Subcutaneous abdominal adipose tissue (tissue), 5 donors: ENCODE results near the gene SKA3.
"Not testable (repeated sequence)": the region's sequence is repeated elsewhere in the genome, so short reads cannot be mapped to it uniquely, and the experiment has no call there.

ENCODE experiments used
- H3K27ac ChIP-seq: one replicate; pipeline ENCODE4 v1.7.0; 2013; ENCODE audit warnings: low read depth, mild to moderate bottlenecking, inconsistent platforms, low read length, moderate library complexity
- H3K27me3 ChIP-seq, 5 donors: one replicate each; pipeline ENCODE4 v1.7.0; 2013; ENCODE audit warnings: low read length in 5 of 5, inconsistent platforms in 1 of 5; ENCODE audit not compliant: control insufficient read depth in 5 of 5, insufficient read depth in 4 of 5
- H3K36me3 ChIP-seq, 5 donors: one replicate each; pipeline ENCODE4 v1.7.0; 2013; ENCODE audit warnings: low read length in 5 of 5; ENCODE audit not compliant: control insufficient read depth in 5 of 5, insufficient read depth in 5 of 5
- H3K4me1 ChIP-seq, 5 donors: one replicate each; pipeline ENCODE4 v1.7.0; 2013; ENCODE audit warnings: low read length in 5 of 5, mild to moderate bottlenecking in 3 of 5, moderate library complexity in 1 of 5; ENCODE audit not compliant: control insufficient read depth in 5 of 5, insufficient read depth in 5 of 5
- H3K4me3 ChIP-seq, 5 donors: one replicate each; pipeline ENCODE4 v1.7.0; 2013; ENCODE audit warnings: low read length in 5 of 5, low read depth in 1 of 5
- H3K9ac ChIP-seq, 5 donors: one replicate each; pipeline ENCODE4 v1.7.0; 2013; ENCODE audit warnings: low read length in 5 of 5, mild to moderate bottlenecking in 4 of 5, moderate library complexity in 3 of 5
- H3K9me3 ChIP-seq, 5 donors: one replicate each; pipeline ENCODE4 v1.7.0; 2013; ENCODE audit warnings: low read length in 5 of 5; ENCODE audit not compliant: control insufficient read depth in 5 of 5
- donor health status: healthy.
- donor health status: healthy.
- donor health status: healthy.
- donor health status: healthy.
- donor health status: healthy.

The SKA3 gene

DNA sequence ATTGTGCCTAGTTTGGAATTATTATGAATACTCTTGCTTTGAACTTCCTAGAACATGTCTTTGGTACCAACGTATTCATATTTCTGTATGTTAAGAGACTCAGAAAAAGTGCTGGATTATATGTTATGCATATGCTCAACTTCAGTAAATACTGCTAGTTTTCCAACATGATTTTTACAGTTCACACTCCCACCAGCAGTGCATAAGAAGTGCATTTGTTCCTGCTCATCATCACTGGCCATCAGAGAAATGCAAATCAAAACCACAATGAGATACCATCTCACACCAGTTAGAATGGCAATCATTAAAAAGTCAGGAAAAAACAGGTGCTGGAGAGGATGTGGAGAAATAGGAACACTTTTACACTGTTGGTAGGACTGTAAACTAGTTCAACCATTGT is 2.6 kb downstream of the SKA3 start:
- H3K36me3 ChIP-seq, H3K4me3 ChIP-seq, H3K27me3 ChIP-seq, H3K9me3 ChIP-seq, H3K9ac ChIP-seq, H3K27ac ChIP-seq: not testable (repeated sequence)
- peaks cover 0 to 21% (median 15%) of the 10 kb centered on the region in 5 donors for H3K4me1 ChIP-seq

DNA sequence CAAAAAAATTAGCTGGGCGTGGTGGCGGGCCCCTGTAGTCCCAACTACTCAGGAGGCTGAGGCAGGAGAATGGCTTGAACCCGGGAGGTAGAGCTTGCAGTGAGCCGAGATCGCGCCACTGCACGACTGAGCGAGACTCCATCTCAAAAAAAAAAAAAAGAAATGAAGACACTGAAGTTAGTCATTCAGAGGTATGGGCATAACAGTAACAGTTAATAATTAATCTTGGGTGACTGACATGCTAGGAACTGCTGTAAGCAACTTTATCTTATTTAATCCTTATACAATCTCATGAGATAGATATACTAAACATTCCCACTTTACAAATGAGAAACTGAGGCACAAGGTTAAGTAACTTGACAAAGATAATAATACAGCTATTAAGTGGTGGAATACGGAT is 4.9 kb downstream of the SKA3 start:
- Histone ChIP-seq H3K9me3 (no peaks in the 10 kb centered on the region), H3K36me3 (no peaks in the 10 kb centered on the region), H3K27ac (no peak overlapping the region), H3K4me1 (peaks cover 0 to 8% (median 6%) of the 10 kb centered on the region in 5 donors), H3K9ac (no peak overlapping the region), H3K4me3 (no peak overlapping the region), H3K27me3 (no peaks in the 10 kb centered on the region)

DNA sequence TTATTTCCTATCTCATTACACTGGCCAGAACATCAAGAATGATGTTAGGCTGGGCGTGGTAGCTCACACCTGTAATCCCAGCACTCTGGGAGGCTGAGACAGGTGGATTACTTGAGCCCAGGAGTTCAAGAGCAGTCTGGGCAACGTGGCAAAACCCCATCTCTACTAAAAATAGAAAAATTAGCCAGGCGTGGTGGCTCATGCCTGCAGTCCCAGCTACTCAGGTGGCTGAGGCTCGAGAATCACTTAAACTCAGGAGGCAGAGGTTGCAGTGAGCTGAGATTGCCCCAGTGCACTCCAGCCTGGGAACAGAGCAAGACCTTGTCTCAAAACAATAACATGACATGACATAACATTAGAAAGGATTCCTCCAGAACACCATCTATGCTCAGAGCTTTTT is 10.7 kb downstream of the SKA3 start:
- not testable (repeated sequence) for H3K36me3 ChIP-seq, H3K9ac ChIP-seq, H3K9me3 ChIP-seq, H3K27me3 ChIP-seq, H3K27ac ChIP-seq, H3K4me1 ChIP-seq, H3K4me3 ChIP-seq

DNA sequence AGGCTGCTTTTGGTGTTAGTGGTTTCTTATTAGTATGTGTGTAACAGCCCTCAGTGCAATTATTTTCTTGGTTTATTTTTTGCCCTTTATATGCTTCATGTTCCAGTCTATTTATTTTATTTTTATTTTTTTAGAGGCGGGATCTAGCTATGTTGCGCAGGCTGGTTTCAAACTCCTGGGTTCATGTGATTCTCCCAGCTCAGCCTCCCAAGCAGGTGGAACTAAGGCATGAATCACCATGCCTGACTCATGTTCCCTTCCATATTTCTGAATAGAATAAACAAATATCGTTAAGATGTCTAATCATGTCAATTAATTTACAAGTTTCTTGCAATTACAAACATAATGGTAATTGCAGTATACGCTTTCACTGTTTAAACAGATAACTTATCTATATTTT is 11.7 kb downstream of the SKA3 start:
- no peaks in the 10 kb centered on the region for H3K36me3 ChIP-seq
- H3K27me3 ChIP-seq, result no peaks in the 10 kb centered on the region
- no peak overlapping the region for H3K27ac ChIP-seq
- H3K4me1 ChIP-seq, result no peaks in the 10 kb centered on the region
- H3K9me3 ChIP-seq, result no peaks in the 10 kb centered on the region
- H3K4me3 ChIP-seq, result no peak overlapping the region
- no peak overlapping the region for H3K9ac ChIP-seq

DNA sequence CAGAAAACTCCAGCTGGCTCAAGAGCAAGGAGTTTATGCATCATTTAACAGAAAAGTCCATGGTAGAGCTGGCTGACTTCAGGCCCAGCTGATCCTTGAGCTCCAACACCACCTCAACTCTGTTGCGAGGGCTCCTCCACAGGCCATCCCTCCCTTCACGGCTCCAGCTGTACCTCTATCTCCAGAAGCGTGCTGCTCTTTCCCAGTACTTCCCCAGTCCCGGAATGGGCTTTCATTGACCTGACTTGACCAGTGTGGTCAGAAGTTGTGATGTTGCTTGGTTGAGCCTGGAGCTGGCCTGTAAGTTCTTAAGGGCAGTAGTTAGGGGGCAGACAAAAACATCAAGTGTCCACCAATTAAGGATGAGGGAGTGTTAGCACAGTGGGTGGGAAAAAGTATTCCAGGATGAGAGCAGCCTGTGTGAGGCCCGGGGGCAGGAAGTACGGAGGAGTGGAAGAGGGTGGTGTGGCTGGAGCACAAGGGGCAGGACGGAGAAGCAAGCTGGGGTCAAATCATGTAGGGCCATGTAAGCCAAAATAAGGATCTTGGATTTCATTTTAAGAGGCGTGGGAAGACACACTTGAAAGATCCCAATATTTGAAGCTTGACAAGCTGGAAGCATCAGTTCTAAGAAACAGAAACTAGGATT is 24.0 kb downstream of the SKA3 start:
- Histone ChIP-seq H3K9ac (no peak overlapping the region), H3K27ac (no peak overlapping the region), H3K4me3 (no peak overlapping the region), H3K27me3 (no peaks in the 10 kb centered on the region), H3K4me1 (no peaks in the 10 kb centered on the region), H3K9me3 (no peaks in the 10 kb centered on the region), H3K36me3 (peaks cover 8 to 19% (median 10%) of the 10 kb centered on the region in 5 donors)

DNA sequence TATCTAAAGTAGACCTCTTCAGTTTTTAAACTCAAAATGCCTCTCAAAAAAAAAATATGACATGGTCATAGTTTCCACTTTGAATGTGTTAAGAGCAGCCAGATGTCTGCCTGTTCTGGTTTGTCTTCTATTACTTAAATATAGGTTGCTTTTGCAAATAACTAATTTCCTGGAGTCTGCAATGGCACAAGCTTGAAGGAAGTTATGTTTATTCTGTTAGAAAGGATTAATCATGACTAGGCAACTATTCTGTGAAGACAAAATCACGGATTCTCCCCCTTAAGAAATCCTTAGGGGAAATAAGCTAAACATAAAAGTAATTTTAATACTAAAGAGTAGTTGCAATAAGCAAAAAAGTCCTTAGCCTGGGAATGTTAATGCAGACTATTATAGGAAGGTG is 26.3 kb downstream of the SKA3 start:
- H3K9me3 ChIP-seq, result no peaks in the 10 kb centered on the region
- peaks cover 16 to 32% (median 25%) of the 10 kb centered on the region in 5 donors for H3K36me3 ChIP-seq
- no peak overlapping the region for H3K27ac ChIP-seq
- H3K27me3 ChIP-seq, result no peaks in the 10 kb centered on the region
- H3K4me3 ChIP-seq, result no peak overlapping the region
- no peaks in the 10 kb centered on the region for H3K4me1 ChIP-seq
- H3K9ac ChIP-seq, result no peak overlapping the region

DNA sequence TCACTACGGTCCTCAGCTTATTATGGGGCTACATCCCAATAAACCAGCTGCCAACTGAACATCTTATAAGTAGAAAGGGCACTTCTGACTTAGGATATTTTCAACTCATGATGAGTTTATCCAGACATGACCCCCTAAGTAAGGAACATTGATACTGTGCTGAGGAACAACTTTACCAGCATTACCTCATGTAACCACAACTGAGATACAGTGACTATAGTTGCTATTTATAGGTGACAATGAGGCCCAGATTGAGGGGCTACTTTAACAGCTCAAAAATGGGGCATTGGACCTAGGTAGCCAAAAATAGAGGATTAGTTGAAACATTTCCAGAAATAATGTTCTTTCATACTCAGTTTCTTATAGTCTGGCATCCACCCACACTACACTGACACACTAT is 26.8 kb downstream of the SKA3 start:
- H3K27me3 ChIP-seq, result no peaks in the 10 kb centered on the region
- no peak overlapping the region for H3K27ac ChIP-seq
- no peak overlapping the region for H3K9ac ChIP-seq
- H3K4me3 ChIP-seq, result no peak overlapping the region
- peaks cover 16 to 32% (median 25%) of the 10 kb centered on the region in 5 donors for H3K36me3 ChIP-seq
- no peaks in the 10 kb centered on the region for H3K9me3 ChIP-seq
- H3K4me1 ChIP-seq, result no peaks in the 10 kb centered on the region

DNA sequence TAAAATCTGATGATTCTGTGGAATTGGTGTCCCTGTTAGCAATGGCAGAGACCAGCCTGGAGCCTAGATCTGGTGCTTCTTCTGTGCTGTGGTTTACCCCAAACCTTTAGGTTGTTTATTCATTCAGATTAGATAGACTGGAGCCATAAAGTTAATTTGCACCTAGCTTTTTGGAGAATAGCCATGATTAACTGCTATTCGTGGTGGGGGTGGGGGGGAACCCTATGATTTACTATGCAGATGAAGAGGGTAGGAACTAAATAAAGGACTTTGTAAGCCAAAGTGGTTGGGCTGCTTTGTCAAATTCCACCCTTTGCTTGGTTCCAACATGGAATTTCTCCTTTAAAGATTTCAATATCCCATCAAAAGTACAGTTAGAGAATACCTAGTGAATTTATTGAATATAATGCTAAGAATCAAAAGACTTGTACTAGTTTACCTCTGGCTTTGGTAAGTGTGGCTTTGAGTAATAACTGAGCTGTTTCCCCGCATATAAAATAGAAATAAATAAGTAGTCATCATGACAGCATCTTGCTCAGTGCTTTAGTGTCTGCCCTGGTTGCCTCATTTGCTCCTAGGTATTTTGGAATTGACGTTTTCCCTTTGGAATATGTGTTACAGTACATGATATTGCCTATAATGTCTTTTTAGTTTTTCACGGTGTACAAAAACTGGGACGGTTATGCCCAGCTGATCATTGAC is 27.6 kb downstream of the SKA3 start:
- Histone ChIP-seq H3K4me1 (peaks cover 0 to 2% (median under 1%) of the 10 kb centered on the region in 5 donors), H3K9me3 (no peaks in the 10 kb centered on the region), H3K27me3 (no peaks in the 10 kb centered on the region), H3K27ac (no peak overlapping the region), H3K4me3 (no peak overlapping the region), H3K9ac (peak overlapping the region in 1 of 5 donors; percentile 24), H3K36me3 (peaks cover 16 to 32% (median 26%) of the 10 kb centered on the region in 5 donors)

DNA sequence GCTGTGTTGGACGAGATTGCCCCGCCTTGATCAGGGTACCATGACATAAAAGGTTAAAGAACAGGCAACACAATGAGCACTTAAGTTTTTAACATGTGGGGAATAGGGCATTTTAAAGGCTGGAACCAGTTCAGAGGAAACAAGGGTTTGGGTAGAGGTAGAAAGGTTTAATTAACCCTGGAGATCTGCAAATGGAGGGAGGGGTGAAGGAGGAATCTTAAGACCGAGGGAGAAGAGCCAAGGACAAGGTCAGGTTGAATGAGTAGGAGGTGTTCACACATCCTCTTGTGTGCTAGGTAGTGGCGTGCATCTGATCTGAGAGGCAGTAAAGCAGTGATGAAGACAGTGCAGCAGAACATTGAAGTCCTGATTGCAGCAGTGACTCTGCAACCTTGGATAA is 28.5 kb downstream of the SKA3 start:
- Histone ChIP-seq H3K36me3 (peaks cover 19 to 38% (median 32%) of the 10 kb centered on the region in 5 donors), H3K9ac (no peak overlapping the region)

DNA sequence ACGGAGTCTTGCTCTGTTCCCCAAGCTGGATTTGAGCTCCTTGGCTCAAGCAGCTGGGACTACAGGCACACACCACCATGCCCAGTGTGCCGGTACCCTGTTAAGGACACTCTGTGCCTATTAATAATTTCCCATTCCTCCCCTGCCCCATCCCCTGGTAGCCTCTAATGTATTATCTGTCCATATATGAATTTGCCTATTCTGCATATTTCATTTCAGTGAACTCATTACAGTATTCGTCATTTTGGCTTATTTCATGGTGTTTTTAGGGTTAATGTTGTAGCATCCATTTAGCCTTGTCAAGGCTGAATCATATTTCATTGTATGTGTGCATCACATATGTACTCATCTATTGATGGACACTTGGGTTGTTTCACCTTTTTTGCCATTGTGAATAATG is 33.6 kb downstream of the SKA3 start:
- Histone ChIP-seq H3K9ac (peak overlapping the region in 2 of 5 donors; percentile 7 to 12), H3K27ac (no peak overlapping the region), H3K4me3 (peak overlapping the region in 1 of 5 donors; percentile 29), H3K36me3 (peaks cover 13 to 38% (median 20%) of the 10 kb centered on the region in 5 donors), H3K27me3 (no peaks in the 10 kb centered on the region), H3K4me1 (peaks cover 6 to 32% (median 29%) of the 10 kb centered on the region in 5 donors), H3K9me3 (no peaks in the 10 kb centered on the region)

More for the DNA sequence above, 28.5 kb downstream of the SKA3 start:
- H3K4me3 ChIP-seq, result no peak overlapping the region
- H3K27ac ChIP-seq, result no peak overlapping the region
- no peaks in the 10 kb centered on the region for H3K27me3 ChIP-seq
- H3K9me3 ChIP-seq, result no peaks in the 10 kb centered on the region
- H3K4me1 ChIP-seq, result peaks cover 0 to 8% (median 7%) of the 10 kb centered on the region in 5 donors
